GM12872 (cell line): Measurements from ENCODE around the gene DBX1.

Source experiments
- TF ChIP-seq, protein P1 (sequence below): IDR thresholded peaks from 3 replicates; pipeline ENCODE4 v1.5.1; 2011; ENCODE audit warnings: low read depth, mild to moderate bottlenecking, low read length, moderate library complexity; ENCODE audit not compliant: insufficient read depth

The DBX1 gene

GRCh38 chr11:20113149-20113438 is 47.2 kb downstream of the DBX1 start:
- TF ChIP-seq, protein P1, sequence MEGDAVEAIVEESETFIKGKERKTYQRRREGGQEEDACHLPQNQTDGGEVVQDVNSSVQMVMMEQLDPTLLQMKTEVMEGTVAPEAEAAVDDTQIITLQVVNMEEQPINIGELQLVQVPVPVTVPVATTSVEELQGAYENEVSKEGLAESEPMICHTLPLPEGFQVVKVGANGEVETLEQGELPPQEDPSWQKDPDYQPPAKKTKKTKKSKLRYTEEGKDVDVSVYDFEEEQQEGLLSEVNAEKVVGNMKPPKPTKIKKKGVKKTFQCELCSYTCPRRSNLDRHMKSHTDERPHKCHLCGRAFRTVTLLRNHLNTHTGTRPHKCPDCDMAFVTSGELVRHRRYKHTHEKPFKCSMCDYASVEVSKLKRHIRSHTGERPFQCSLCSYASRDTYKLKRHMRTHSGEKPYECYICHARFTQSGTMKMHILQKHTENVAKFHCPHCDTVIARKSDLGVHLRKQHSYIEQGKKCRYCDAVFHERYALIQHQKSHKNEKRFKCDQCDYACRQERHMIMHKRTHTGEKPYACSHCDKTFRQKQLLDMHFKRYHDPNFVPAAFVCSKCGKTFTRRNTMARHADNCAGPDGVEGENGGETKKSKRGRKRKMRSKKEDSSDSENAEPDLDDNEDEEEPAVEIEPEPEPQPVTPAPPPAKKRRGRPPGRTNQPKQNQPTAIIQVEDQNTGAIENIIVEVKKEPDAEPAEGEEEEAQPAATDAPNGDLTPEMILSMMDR: no peak

DNA sequence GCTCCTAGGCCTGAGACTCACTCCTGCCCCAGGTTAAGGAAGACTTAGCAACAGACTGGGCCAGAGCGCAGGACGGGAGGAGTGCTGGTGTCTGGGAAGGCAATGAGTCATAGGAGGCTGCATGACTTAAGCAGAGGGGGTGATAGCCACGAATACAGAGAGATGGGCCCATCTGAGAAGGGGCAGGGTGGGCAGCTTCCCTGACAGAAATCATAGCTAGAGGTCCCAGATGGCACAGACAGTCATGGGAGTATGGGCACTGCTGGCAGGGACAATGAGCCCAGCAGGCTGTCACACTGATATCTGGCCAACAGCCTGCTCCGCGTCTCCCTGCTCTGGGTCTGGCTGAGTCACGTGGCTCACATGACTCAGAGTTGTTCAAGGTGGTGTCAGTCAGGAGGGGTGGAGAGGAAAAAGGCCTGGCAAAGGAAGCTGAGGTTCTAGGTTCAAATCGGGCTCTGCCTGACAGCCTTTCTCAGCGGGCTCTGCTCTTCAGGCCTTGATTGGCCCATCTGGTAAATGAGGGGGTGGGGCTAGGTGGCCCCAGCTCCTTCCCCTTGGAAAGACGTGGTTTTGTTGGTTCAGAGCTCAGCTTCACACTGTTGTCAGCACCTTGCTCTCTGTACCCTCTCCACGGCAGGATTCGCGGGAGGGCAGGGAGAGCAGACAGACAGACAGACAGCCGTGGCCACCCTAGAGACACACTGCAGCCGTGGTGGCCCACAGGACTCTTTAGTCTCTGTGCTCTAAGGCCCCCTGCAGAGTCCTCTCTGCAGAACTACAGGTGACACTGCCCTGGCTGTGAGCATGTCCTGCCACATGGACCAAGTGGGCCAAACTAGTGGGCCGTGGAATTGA is 47.8 kb downstream of the DBX1 start:
- TF ChIP-seq, protein P1: no peak

DNA sequence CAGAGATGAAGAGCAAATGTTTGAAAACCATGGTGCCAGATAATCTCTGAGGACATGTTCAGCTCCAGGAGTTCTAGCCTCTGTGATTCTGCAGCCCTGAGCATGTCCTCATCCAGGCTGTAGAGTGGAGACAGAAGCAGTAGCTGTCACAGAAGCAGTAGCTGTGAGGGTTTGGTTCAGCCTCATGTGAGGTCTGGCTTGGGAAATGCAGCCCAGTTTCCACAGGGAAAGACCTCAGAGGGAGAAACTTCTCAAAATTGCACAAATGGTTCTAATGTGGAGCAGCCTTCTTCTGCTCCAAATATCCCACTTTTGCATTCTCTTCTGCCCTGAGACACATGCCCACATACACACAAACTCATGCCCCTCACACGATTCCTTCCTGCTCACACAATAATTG is 48.4 kb downstream of the DBX1 start:
- TF ChIP-seq, protein P1: no peak

GRCh38 chr11:20110908-20111669 is 49.2 kb downstream of the DBX1 start:
- TF ChIP-seq, protein P1: peak; percentile 99

DNA sequence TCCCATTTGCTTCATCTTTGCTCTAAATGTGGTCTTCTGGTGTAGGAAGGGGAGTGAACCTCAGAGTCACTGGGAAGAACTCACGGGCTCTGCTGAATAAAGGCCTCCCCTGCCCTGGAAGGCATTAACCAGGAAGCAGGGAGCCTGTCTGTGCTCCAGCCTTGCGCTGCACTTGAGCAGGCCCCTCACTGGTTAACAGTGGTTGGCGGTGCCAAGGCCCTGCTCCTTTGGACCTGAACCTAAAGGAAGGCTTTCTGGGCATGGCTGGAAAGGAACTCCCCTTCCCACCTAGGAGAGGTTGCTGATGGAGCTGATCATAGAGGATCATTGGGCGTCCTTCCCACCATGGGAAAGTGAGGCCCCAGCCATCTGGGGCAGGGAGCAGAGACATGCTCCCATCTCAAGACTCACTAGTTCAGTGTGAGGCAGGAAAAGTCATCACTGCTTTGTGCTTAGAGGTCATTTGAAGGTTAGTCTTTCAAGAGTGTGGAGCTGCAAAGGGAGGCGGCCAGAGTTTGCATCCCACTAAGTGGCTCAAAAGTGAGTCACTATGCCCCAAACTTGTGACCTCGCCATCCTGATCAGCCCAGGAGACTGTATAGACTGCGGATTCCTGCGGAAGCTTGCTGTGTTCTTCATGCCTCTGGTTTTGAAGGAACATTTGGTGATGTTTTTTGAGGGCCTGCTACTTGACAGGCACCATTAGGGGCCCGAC is 50.4 kb downstream of the DBX1 start:
- TF ChIP-seq, protein P1: no peak
